CD14-positive monocyte (primary cell): ENCODE measurements around the gene KRTAP9-4. TPM values are rescaled to one million over a fixed set of nuclear protein-coding genes. Genes with fewer than 3 reads are reported as not detected.
A peak's percentile ranks its signal among the peaks of the same experiment; 100 is the strongest.

Experiments
- DNase-seq, 3 donors: peaks; one replicate each; pipeline ENCODE4 v3.0.0-alpha.2; 2011 to 2022
- H2AFZ ChIP-seq: 2 replicates; pipeline ENCODE4 v1.6.0; 2012; ENCODE audit warnings: mild to moderate bottlenecking, low read depth, low read length, inconsistent platforms; ENCODE audit not compliant: insufficient read depth, poor library complexity, severe bottlenecking
- H3K27ac ChIP-seq, 2 donors: 1 replicate in 1 of 2; 2 replicates in 1 of 2; pipeline ENCODE4 v1.5.1; 2012 to 2013; ENCODE audit warnings: low read length in 2 of 2, control low read depth in 1 of 2, inconsistent platforms in 1 of 2, low read depth in 1 of 2, mild to moderate bottlenecking in 1 of 2
- H3K27me3 ChIP-seq, 2 donors: one replicate each; pipeline versions ENCODE4 v1.6.0 to v1.6.1; 2011 to 2013; ENCODE audit warnings: low read length in 2 of 2; ENCODE audit not compliant: control insufficient read depth in 2 of 2, insufficient read depth in 2 of 2
- H3K36me3 ChIP-seq, 2 donors: replicated peaks in 1 of 2; 1 replicate in 1 of 2; 2 replicates in 1 of 2; pipeline versions ENCODE4 v1.5.1 to v1.6.1; 2012 to 2013; ENCODE audit warnings: low read length in 2 of 2, control low read depth in 1 of 2, inconsistent platforms in 1 of 2, mild to moderate bottlenecking in 1 of 2; ENCODE audit not compliant: insufficient read depth in 2 of 2, control insufficient read depth in 1 of 2
- H3K4me1 ChIP-seq, 2 donors: 1 replicate in 1 of 2; 2 replicates in 1 of 2; pipeline versions ENCODE4 v1.5.1 to v1.6.1; 2012 to 2013; ENCODE audit warnings: low read length in 2 of 2, control low read depth in 1 of 2, inconsistent platforms in 1 of 2, mild to moderate bottlenecking in 1 of 2, moderate library complexity in 1 of 2; ENCODE audit not compliant: insufficient read depth in 2 of 2, control insufficient read depth in 1 of 2
- H3K4me2 ChIP-seq: replicated peaks from 2 replicates; pipeline ENCODE3; 2012; ENCODE audit warnings: low read length, moderate library complexity, mild to moderate bottlenecking; ENCODE audit not compliant: poor library complexity, severe bottlenecking; ENCODE audit errors: extremely low read depth
- H3K4me3 ChIP-seq, 3 experiments: fragments of 200-600 bp in 1 of 3; sonication (generic) in 1 of 3; replicated peaks in 1 of 3; 1 replicate in 2 of 3; 2 replicates in 1 of 3; pipeline ENCODE4 v1.5.1; 2011 to 2013; ENCODE audit warnings: low read length in 3 of 3, mild to moderate bottlenecking in 3 of 3, control low read depth in 2 of 3, low read depth in 2 of 3, inconsistent platforms in 1 of 3, moderate library complexity in 1 of 3
- H3K79me2 ChIP-seq: 2 replicates; pipeline ENCODE4 v1.6.0; 2012; ENCODE audit warnings: mild to moderate bottlenecking, control low read depth, inconsistent platforms, low read length, moderate library complexity; ENCODE audit not compliant: insufficient read depth
- H3K9ac ChIP-seq: 2 replicates; pipeline ENCODE4 v1.6.0; 2017; ENCODE audit warnings: low read length, mild to moderate bottlenecking; ENCODE audit not compliant: insufficient read depth, poor library complexity, severe bottlenecking
- H3K9me3 ChIP-seq, 2 donors: replicated peaks in 1 of 2; 1 replicate in 1 of 2; 2 replicates in 1 of 2; pipeline versions ENCODE4 v1.5.1 to v1.6.1; 2012 to 2013; ENCODE audit warnings: low read length in 2 of 2, control low read depth in 1 of 2; ENCODE audit not compliant: control insufficient read depth in 1 of 2, insufficient read depth in 1 of 2
- H4K20me1 ChIP-seq: 2 replicates; pipeline ENCODE4 v1.6.0; 2012; ENCODE audit warnings: mild to moderate bottlenecking, low read length, control low read depth, moderate library complexity; ENCODE audit not compliant: insufficient read depth
- H3K27ac Mint-ChIP-seq, 7 donors: one replicate each; pipeline ENCODE4 v1.8.0; 2020; ENCODE audit warnings: mild to moderate bottlenecking in 7 of 7, mixed read lengths in 7 of 7, moderate library complexity in 6 of 7, inconsistent platforms in 2 of 7
- H3K27me3 Mint-ChIP-seq, 3 donors: one replicate each; pipeline ENCODE4 v1.8.0; 2021 to 2022; ENCODE audit warnings: low read depth in 3 of 3, mild to moderate bottlenecking in 3 of 3, mixed read lengths in 3 of 3, moderate library complexity in 3 of 3, inconsistent platforms in 1 of 3
- H3K36me3 Mint-ChIP-seq, 2 donors: one replicate each; pipeline ENCODE4 v1.8.0; 2020; ENCODE audit warnings: mixed read lengths in 2 of 2, inconsistent platforms in 1 of 2, mild to moderate bottlenecking in 1 of 2
- H3K4me1 Mint-ChIP-seq: one replicate; pipeline ENCODE4 v1.8.0; 2020; ENCODE audit warnings: mild to moderate bottlenecking, mixed read lengths
- H3K4me3 Mint-ChIP-seq, 2 donors: one replicate each; pipeline ENCODE4 v1.8.0; 2020; ENCODE audit warnings: mild to moderate bottlenecking in 2 of 2, mixed read lengths in 2 of 2, moderate library complexity in 1 of 2
- H3K9me3 Mint-ChIP-seq, 7 donors: one replicate each; pipeline ENCODE4 v1.8.0; 2020 to 2022; ENCODE audit warnings: mixed read lengths in 7 of 7, mild to moderate bottlenecking in 6 of 7, moderate library complexity in 6 of 7, inconsistent platforms in 2 of 7
- CTCF ChIP-seq: fragments of 200-600 bp; IDR thresholded peaks from one replicate; pipeline ENCODE4 v1.8.0; 2022; ENCODE audit warnings: antibody characterized with exemption, mild to moderate bottlenecking
- WGBS: methylation state at CpG from one replicate; pipeline ENCODE4 v1.1.5; 2013; ENCODE audit warnings: missing lambda C conversion rate; ENCODE audit not compliant: insufficient coverage; 5-methylcytosine and 5-hydroxymethylcytosine counted together
- intact Hi-C, 2 donors: fragments of 100-400 bp; cut with micrococcal nuclease; formaldehyde crosslinking; loops; one replicate each; pipeline versions ENCODE4 v1.15.0 to v1.15.1; 2023
- polyA plus RNA-seq, 3 donors: library from polyadenylated mRNA; depleted of rRNA in 1 of 3; unstranded in 2 of 3; stranded (reverse) in 1 of 3; fragments of 300-500 nt in 2 of 3; fragments of >200 nt in 1 of 3; fragmentation: Illumina TruSeq in 2 of 3; gene quantifications; 1 replicate in 2 of 3; 2 replicates in 1 of 3; pipeline ENCODE4 v1.2.3, GENCODE V29; 2012 to 2021
- small RNA-seq: library from RNA; depleted of rRNA; stranded (forward); fragments of <200 nt; gene quantifications from one replicate; pipeline ENCODE3, GENCODE V24; 2012; ENCODE audit warnings: low read depth; ENCODE audit not compliant: insufficient read length

The KRTAP9-4 gene
- polyA plus RNA-seq, 3 donors, result not detected

GRCh38 chr17:41298458-41299135, 49.1 kb downstream of the KRTAP9-4 start:
- TF ChIP-seq CTCF, result no peak
- Histone ChIP-seq H3K36me3 (no peaks in the 10 kb centered on the region), H3K9ac (no peak overlapping the region), H3K27me3 (no peaks in the 10 kb centered on the region), H3K79me2 (no peaks in the 10 kb centered on the region), H3K4me1 (peaks cover 14 to 15% of the 10 kb centered on the region in 2 donors), H3K27ac (no peak overlapping the region), H4K20me1 (no peaks in the 10 kb centered on the region), H3K4me3 (no peak overlapping the region), H3K9me3 (peaks cover 0 to 2% of the 10 kb centered on the region in 2 donors), H2AFZ (no peak overlapping the region), H3K4me2 (no peak overlapping the region)
- 93% methylated on average over 10 of the region's 20 CpGs for WGBS
- Mint-ChIP-seq H3K4me3 (no peak overlapping the region), H3K4me1 (peaks cover 17% of the 10 kb centered on the region), H3K27me3 (peaks cover 1 to 12% (median 3%) of the 10 kb centered on the region in 3 donors), H3K9me3 (peaks cover 0 to 12% (median 3%) of the 10 kb centered on the region in 7 donors), H3K27ac (peak overlapping the region in 1 of 7 donors; percentile 50), H3K36me3 (no peaks in the 10 kb centered on the region)
- intact Hi-C loops, result no loop called here
- DNase-seq, result no peak

Small RNAs within 50 kb of the gene (small RNA-seq; reads per million reads assigned to genes)
- not detected for gene KRTAP9-10P

Other genes with a start within 250 kb of the KRTAP9-4 start
- gene KRTAP3-2, start 249.8 kb upstream of the KRTAP9-4 start, polyA plus RNA-seq, result not detected
- gene KRTAP3-1, start 240.6 kb upstream of the KRTAP9-4 start, polyA plus RNA-seq, result not detected
- gene KRTAP1-5, start 222.5 kb upstream of the KRTAP9-4 start, polyA plus RNA-seq, result not detected
- not detected for gene KRTAP1-4, start 219.5 kb upstream of the KRTAP9-4 start, polyA plus RNA-seq
- gene KRTAP1-3, start 214.8 kb upstream of the KRTAP9-4 start, polyA plus RNA-seq, result not detected
- not detected for gene KRTAP1-1, start 208.2 kb upstream of the KRTAP9-4 start, polyA plus RNA-seq
- gene KRTAP2-1, start 202.4 kb upstream of the KRTAP9-4 start, polyA plus RNA-seq, result not detected
- not detected for gene KRTAP2-2, start 194.5 kb upstream of the KRTAP9-4 start, polyA plus RNA-seq
- gene KRTAP2-3, start 189.6 kb upstream of the KRTAP9-4 start, polyA plus RNA-seq, result not detected
- gene KRTAP2-4, start 183.8 kb upstream of the KRTAP9-4 start, polyA plus RNA-seq, result not detected
- not detected for gene KRTAP4-7, start 165.5 kb upstream of the KRTAP9-4 start, polyA plus RNA-seq
- gene KRTAP4-8, start 151.5 kb upstream of the KRTAP9-4 start, polyA plus RNA-seq, result not detected
- not detected for gene KRTAP4-16, start 147.5 kb upstream of the KRTAP9-4 start, polyA plus RNA-seq
- gene KRTAP4-9, start 144.3 kb upstream of the KRTAP9-4 start, polyA plus RNA-seq, result not detected
- not detected for gene KRTAP4-11, start 131.3 kb upstream of the KRTAP9-4 start, polyA plus RNA-seq
- gene KRTAP4-12, start 125.5 kb upstream of the KRTAP9-4 start, polyA plus RNA-seq, result not detected
- gene KRTAP4-6, start 109.1 kb upstream of the KRTAP9-4 start, polyA plus RNA-seq, result not detected
- not detected for gene KRTAP4-5, start 99.9 kb upstream of the KRTAP9-4 start, polyA plus RNA-seq
- not detected for gene KRTAP4-4, start 88.9 kb upstream of the KRTAP9-4 start, polyA plus RNA-seq
- not detected for gene KRTAP4-3, start 81.5 kb upstream of the KRTAP9-4 start, polyA plus RNA-seq
- not detected for gene KRTAP4-2, start 71.5 kb upstream of the KRTAP9-4 start, polyA plus RNA-seq
- not detected for gene KRTAP4-1, start 64.8 kb upstream of the KRTAP9-4 start, polyA plus RNA-seq
- not detected for gene KRTAP9-1, start 59.8 kb upstream of the KRTAP9-4 start, polyA plus RNA-seq
- gene KRTAP9-2, start 23.0 kb upstream of the KRTAP9-4 start, polyA plus RNA-seq, result not detected
- not detected for gene KRTAP9-3, start 17.2 kb upstream of the KRTAP9-4 start, polyA plus RNA-seq
- gene KRTAP9-8, start 11.7 kb upstream of the KRTAP9-4 start, polyA plus RNA-seq, result not detected
- gene KRTAP9-9, start 5.7 kb downstream of the KRTAP9-4 start, polyA plus RNA-seq, result not detected
- not detected for gene KRTAP9-6, start 15.7 kb downstream of the KRTAP9-4 start, polyA plus RNA-seq
- gene KRTAP9-7, start 26.0 kb downstream of the KRTAP9-4 start, polyA plus RNA-seq, result not detected
- not detected for gene KRTAP29-1, start 53.2 kb downstream of the KRTAP9-4 start, polyA plus RNA-seq
- gene KRTAP16-1, start 59.6 kb downstream of the KRTAP9-4 start, polyA plus RNA-seq, result not detected
- gene KRTAP17-1, start 66.0 kb downstream of the KRTAP9-4 start, polyA plus RNA-seq, result not detected
- not detected for gene KRT33A, start 101.1 kb downstream of the KRTAP9-4 start, polyA plus RNA-seq
- gene KRT33B, start 120.1 kb downstream of the KRTAP9-4 start, polyA plus RNA-seq, result not detected
- gene KRT34, start 132.6 kb downstream of the KRTAP9-4 start, polyA plus RNA-seq, result not detected
- gene KRT31, start 147.9 kb downstream of the KRTAP9-4 start, polyA plus RNA-seq, result not detected
- not detected for gene KRT37, start 174.9 kb downstream of the KRTAP9-4 start, polyA plus RNA-seq
- not detected for gene KRT38, start 191.3 kb downstream of the KRTAP9-4 start, polyA plus RNA-seq
- not detected for gene KRT32, start 217.7 kb downstream of the KRTAP9-4 start, polyA plus RNA-seq
- gene KRT35, start 231.5 kb downstream of the KRTAP9-4 start, polyA plus RNA-seq, result not detected
- under 1 TPM; 0.24 to 0.87 (median 0.25) TPM for gene KRT36, start 240.2 kb downstream of the KRTAP9-4 start, polyA plus RNA-seq